NAMALWA (cell line): Measurements from ENCODE around the gene HYAL3.
"Not testable (repeated sequence)": the region's sequence is repeated elsewhere in the genome, so short reads cannot be mapped to it uniquely, and the experiment has no call there.

ENCODE experiments used
- DNase-seq: peaks from one replicate; pipeline ENCODE4 v3.0.0-alpha.2; 2015; ENCODE audit warnings: low spot score

The HYAL3 gene

DNA sequence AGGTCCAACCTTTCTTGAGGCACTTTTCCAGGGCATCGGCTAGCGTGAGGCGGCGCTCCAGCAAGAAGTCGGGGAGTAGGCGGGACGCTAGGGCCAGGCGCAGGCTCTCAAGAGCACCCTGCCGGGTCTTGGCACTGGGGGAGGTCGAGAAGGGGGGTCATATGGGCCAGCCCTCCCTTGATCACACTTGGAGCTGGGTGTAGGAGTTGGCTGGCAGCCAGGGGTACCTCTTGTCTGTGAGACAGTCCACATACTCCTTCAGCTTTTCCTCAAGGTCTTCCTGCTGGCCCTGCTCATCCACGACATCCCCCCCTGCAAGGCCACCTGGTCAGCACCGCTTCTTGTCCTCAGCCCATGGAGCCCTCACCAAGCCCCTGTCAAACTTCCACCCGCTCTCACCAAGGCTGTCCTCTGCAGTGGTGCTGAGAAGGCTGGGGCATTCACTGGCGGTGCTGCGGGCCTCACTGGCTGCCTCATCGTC lies 9.0 kb downstream of the HYAL3 start:
- no peak for DNase-seq

GRCh38 chr3:50289130-50289529 lies 10.1 kb downstream of the HYAL3 start:
- DNase-seq = no peak

DNA sequence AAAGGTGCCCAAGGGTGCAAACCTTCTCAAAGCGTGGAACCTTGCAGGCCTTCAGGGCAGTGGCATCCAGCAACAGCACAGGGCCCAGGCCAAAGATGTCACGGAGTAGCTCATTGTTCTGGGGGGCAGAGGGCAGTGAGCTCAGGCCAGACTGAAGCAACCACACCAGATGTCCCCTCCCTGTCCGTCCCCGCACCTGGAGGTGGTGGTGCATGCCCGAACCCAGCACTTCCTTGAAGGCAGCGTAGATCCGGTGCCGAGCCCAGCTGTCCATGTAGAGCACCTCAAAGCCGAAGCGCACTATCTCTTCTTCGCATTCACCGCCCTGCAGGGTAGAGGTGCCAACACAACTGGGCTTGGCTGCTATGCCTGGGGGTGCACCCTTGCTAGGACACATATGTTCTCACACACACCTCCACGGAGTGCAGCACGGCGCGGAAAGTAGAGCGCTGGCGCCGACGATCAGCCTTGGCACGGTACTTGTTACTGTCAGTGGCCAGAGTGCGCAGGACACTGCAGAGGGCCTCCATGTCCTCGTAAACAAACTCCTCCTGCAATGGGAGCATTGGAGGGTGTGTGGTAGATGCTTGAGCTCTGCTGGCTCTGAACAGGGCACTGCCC lies 10.7 kb downstream of the HYAL3 start:
- DNase-seq = no peak

DNA sequence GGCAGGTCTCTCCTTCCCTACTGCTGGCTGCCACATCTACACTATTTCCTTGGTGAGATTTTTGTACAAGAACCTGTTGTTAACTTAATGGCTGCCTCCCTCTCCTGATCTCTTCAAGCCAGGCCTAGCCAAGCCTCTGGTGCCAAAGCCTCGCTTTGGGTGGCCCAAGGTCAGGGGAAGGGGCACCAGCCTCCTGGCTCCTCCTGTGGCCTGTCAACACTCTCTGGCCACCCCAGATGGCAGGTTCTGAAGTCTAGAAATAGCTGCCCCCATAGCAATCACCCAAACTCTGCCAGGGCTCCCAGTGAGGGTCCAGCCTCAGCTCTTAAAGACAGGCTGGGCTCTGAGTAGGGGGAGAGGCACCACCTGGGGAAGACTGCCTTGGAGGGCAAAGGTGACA lies 11.9 kb downstream of the HYAL3 start:
- DNase-seq = no peak

GRCh38 chr3:50286322-50287227 lies 12.6 kb downstream of the HYAL3 start:
- no peak for DNase-seq

DNA sequence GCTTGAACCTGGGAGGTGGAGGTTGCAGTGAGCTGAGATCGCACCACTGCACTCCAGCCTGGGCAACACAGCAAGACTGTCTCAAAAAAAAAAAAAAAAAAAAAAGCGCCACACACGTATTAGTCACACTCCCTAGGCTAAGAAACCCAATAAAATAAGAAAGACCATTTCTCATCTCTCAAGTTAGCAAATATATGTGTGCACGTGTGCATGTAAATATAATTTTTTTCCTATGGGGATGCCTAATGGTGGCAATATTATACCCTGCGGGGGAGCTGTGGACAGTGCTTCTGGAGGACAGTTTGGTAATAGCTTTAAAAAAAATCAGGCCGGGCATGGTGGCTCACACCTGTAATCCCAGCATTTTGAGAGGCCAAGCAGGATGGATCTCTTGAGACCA lies 15.1 kb downstream of the HYAL3 start:
- DNase-seq = not testable (repeated sequence)

- no peak for DNase-seq
Observed at GRCh38 chr3:50279255-50280016, 19.8 kb downstream of the HYAL3 start.

DNA sequence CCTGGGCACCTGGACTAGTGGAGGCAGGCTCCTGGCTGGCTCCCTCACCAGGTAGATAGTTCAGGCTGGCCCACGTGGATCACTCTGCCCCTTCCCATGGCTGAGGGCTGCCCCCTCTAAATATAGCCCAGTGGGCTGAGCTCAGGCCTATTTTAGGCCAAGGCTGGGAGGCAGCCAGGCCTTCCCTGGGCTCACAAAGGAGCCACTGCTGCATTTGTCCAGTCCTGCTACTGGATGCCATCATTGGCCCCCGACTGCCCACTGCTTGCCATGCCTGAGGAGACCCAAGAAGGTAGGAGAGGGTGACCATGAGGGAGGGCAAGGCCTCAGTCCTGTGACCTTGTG lies 20.4 kb downstream of the HYAL3 start, which contains the start of gene LSMEM2:
Gene LSMEM2, plus strand, starts transcription at position 208 of the 345 bp plus-strand sequence. Its CDS starts 27 bp downstream, at position 235.
- DNase-seq = no peak

GRCh38 chr3:50278123-50278879 lies 20.9 kb downstream of the HYAL3 start:
- no peak for DNase-seq

- no peak for DNase-seq
Observed at GRCh38 chr3:50276762-50277101, 22.5 kb downstream of the HYAL3 start.

- no peak for DNase-seq
Observed at GRCh38 chr3:50275996-50276761, 23.0 kb downstream of the HYAL3 start.

GRCh38 chr3:50275141-50275995 lies 23.8 kb downstream of the HYAL3 start:
- no peak for DNase-seq

DNA sequence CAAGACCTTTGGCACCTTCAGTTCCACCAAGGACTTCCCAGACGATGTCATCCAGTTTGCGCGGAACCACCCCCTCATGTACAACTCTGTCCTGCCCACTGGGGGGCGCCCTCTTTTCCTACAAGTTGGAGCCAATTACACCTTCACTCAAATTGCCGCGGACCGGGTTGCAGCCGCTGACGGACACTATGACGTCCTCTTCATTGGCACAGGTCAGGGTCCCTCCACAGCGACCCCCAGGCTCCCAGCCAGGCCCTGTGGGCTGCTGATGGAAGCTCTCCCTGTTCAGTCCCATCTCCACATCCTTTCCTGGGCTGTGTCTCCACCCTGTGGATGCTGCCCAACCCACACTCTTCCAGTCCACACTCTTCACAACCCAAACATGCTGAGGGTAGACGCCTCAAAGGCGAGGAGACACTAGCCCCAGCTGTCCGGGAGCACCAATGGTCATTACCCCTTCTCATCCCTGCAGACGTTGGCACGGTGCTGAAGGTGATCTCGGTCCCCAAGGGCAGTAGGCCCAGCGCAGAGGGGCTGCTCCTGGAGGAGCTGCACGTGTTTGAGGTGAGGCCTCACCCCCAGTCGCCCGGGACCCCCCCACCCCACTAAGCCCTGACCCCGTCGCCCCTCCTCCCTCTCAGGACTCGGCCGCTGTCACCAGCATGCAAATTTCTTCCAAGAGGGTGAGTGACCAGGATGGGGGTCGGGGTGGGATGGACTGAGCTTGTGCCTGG lies 24.7 kb downstream of the HYAL3 start:
- peak; percentile 49 for DNase-seq

- no peak for DNase-seq
Observed at GRCh38 chr3:50273689-50274065, 25.5 kb downstream of the HYAL3 start.

GRCh38 chr3:50272911-50273688 lies 26.1 kb downstream of the HYAL3 start:
- DNase-seq = peak; percentile 67

- DNase-seq = not testable (repeated sequence)
Observed at GRCh38 chr3:50272538-50272910, 26.7 kb downstream of the HYAL3 start.

GRCh38 chr3:50271314-50271936 lies 27.8 kb downstream of the HYAL3 start:
- DNase-seq = no peak
